ENCODE data around the gene SETD3.

DNA sequence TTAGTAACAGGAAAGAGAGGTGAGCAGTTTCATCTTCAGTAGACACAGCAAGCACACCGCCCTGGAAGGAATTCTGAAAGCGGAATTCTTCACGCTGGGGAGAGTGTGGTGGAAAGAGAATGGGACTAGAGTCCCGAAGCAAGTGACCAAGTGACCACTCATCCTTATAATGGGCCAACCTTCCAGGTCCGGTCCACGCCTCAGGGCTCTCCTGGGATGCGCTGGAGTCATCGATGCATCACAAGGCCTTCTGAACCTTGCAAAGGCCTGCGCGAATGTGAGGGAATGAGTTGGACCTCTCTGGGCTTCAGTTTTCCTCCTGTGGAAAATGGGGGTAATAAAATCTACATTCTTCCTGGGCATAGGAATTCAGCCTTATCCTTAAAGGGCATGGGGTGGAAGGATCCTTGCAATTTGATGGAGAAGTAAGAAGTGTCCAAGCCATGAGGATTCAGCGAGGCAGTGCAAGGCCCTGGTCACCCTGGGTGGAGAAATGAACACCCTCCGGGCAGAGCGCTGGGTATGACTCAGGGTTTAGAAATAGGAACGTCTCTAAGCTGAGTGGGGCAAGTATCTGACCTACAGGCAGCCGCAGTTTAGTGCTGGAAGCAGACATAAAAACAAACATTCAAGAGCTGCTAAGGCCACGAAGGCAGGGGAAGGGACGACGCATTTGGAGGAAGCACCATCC lies 97.7 kb downstream of the SETD3 start:
- TF ChIP-seq, protein P1, sequence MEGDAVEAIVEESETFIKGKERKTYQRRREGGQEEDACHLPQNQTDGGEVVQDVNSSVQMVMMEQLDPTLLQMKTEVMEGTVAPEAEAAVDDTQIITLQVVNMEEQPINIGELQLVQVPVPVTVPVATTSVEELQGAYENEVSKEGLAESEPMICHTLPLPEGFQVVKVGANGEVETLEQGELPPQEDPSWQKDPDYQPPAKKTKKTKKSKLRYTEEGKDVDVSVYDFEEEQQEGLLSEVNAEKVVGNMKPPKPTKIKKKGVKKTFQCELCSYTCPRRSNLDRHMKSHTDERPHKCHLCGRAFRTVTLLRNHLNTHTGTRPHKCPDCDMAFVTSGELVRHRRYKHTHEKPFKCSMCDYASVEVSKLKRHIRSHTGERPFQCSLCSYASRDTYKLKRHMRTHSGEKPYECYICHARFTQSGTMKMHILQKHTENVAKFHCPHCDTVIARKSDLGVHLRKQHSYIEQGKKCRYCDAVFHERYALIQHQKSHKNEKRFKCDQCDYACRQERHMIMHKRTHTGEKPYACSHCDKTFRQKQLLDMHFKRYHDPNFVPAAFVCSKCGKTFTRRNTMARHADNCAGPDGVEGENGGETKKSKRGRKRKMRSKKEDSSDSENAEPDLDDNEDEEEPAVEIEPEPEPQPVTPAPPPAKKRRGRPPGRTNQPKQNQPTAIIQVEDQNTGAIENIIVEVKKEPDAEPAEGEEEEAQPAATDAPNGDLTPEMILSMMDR (IDR thresholded peaks at IDR 0.05; ENCODE audit: low read depth, low read length): no peak
- no peak for TF ChIP-seq EZH2phosphoT487 (IDR thresholded peaks at IDR 0.05; ENCODE audit: low read depth)

Data from OCI-LY3 (cell line).